C4-2B (cell line): ENCODE measurements around the gene ASZ1.

Source experiments
- CTCF ChIP-seq: fragments of 450-650 bp; conservative IDR thresholded peaks from 2 replicates; pipeline ENCODE4 v1.5.1; 2017; ENCODE audit warnings: mild to moderate bottlenecking
- ZFX ChIP-seq: fragments of 450-650 bp; IDR thresholded peaks from 2 replicates; pipeline ENCODE4 v1.6.1; 2017

- TF ChIP-seq CTCF (no peak), ZFX (no peak)
Observed at GRCh38 chr7:117323851-117324711, 103.2 kb downstream of the ASZ1 start.
